CD4-positive, alpha-beta T cell treated with Interleukin-15 for 1 hour (primary cell): ENCODE results near the gene GIGYF2.
"Not testable (repeated sequence)": the region's sequence is repeated elsewhere in the genome, so short reads cannot be mapped to it uniquely, and the experiment has no call there.

ENCODE experiments used
- DNase-seq: peaks from one replicate; pipeline ENCODE4 v3.0.0-alpha.2; 2020

GIGYF2 gene

DNA sequence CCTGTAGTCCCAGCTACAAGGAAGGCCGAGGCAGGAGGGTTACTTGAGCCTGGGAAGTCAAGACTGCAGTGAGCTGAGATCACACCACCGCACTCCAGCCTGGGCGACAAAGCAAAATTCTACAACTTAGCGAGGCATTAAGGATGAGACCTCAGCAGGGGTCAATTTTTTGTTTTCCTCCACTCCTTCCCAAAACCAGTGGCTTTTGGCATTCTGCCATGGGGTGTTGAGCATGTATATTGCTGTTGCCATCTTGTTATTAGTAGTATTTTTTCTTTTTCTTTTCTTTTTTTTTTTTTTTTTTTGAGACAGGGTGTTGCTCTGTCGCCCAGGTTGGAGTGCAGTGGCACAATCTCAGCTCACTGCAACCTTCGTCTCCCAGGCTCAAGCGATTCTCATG lies 8.9 kb upstream of the GIGYF2 start:
- DNase-seq, result no peak

DNA sequence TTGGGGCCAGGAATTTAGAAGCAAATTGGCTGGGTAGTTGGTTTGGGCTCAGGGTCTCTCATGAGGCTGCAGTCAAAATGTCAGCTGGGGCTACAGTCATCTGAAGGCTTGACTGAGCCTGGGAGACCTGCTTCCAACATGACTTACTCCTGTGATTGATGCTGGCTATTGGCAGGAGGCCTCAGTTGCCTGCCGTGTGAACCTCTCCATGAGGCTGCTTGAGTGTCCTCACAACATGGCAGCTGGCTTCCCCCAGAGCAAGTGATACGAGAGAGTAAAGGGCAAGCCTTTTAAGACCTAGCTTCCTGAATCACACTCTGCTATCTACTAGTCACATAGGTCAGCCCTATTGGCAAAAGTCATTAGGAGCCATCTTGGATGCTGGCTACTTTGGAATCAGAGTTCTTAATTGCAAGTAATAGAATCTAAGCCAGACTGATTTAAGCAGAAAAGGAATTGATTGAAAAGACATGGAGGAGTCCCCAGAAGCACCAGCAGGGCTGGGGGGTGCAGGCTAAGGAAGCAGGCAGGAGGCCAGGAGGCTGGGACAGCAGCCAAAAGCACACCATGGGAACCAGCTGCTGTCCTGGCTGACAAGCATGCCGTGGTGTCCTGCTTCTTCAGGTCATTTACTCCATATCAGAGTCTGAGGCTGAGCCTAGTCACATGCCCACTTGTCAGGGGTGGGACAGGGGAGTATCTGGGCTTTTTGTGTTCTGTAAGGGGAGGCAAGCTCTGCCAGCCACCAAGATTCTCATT lies 7.8 kb upstream of the GIGYF2 start:
- DNase-seq, result no peak

DNA sequence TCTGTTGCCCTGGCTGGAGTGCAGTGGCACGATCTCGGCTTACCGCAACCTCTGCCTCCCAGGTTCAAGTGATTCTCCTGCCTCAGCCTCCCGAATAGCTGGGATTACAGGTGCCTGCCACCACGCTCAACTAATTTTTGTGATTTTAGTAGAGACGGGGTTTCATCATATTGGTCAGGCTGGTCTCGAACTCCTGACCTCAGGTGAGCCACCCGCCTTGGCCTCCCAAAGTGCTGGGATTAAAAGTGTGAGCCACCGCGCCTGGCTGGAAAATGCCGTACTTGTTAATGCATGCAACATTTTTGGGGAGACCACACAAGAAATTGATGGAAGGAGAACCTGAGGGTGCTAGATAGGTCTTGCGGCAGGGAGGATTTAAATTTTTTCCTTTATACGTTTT lies 6.0 kb upstream of the GIGYF2 start:
- DNase-seq, result not testable (repeated sequence)

DNA sequence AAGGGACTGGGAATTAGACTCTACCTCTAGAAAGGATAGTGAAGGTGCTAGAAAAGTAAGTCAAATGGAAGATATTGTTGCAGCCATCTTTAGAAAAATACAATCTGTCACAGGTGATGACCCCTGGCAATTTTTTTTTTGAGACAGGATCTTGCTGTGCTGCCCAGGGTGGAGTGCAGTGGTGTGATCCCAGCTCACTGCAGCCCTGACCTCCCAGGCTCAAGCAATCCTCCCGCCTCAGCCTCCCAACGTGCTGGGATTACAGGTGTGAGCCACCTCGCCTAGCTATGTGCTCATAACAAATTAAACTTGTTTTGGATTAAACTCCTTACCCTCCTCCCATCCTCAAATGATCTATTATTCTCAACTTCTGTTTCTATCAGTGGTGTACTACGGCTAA lies 3.8 kb upstream of the GIGYF2 start:
- no peak for DNase-seq

DNA sequence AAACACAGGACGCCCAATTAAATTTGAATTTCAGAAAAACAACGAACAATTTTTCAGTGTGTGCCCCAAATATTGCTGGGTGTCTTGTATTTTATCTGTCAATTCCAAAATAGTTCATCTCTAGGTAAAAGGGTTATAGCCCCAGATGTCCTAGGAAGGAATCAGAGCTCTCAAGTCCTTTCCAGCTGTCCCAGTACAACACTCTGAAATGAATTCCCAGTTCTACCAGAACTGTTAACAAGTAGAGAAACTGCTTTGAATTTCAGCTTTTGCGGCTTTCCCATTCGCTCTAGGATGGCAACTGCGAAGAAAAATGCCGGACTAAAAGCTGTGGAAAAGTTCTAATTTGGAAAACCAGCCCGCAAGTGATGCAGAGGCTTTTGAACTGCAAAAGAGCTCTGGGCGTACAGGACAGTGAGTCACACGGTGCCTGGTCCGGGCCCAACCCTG lies 497 bp upstream of the GIGYF2 start:
- no peak for DNase-seq

DNA sequence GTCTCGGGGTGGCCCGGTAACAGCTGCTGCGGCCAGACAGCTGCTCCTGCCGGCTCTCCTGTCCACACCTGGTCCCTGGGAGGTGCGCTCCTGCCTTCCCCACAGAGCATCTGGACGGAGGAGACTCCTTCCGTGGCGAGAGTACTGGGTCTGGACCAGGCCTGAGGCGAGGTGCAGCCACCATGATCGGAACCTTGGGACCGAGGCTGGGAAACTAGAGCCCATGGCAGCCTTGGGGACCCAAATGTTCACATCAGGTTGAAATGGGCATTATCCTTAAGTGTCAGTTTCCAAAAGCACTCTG lies 628 bp downstream of the GIGYF2 start:
- no peak for DNase-seq

DNA sequence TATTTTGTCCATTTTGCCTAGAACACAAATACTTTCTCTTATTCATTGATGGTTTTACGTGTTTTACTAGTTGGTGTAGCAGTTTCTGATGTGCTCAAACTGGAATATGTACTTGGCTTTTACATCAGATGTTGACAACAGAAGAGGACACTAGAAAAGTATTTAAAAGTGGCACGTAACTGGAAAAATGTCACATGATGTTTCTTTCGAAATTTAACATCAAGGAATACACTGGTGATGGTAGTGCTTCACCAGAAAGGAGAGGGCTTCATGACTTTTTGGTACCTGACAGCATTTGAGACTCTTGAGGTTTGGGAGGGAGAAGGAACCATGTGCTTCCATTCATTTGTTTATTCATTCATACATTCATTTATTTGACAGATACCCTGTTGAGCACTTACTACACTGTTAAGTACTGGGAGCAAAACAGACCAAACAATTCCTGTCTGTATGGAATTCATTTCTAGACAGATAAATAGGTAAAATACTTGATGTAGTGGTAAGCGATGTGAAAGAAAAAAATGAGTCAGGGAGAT lies 1.5 kb downstream of the GIGYF2 start:
- DNase-seq, result no peak

DNA sequence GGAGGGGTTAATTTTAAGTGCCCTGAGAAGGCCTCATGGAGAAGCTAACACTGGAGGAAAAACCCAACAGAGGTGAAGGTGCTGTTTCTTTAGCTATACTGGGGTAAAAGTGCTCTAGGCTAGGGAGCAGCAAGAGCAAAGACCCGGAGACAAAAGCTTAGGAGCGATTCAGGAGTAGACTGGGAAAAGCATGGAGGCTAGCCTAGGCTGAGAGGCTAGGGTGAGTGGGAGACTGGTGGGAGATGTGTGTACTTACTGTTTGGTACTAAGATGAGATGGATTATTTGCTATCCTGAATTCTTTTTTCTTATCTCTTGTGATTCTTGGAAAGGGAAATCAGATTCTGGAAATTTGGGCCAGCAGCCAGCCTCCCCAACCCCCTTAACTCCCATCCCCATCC lies 2.0 kb downstream of the GIGYF2 start:
- DNase-seq, result no peak

DNA sequence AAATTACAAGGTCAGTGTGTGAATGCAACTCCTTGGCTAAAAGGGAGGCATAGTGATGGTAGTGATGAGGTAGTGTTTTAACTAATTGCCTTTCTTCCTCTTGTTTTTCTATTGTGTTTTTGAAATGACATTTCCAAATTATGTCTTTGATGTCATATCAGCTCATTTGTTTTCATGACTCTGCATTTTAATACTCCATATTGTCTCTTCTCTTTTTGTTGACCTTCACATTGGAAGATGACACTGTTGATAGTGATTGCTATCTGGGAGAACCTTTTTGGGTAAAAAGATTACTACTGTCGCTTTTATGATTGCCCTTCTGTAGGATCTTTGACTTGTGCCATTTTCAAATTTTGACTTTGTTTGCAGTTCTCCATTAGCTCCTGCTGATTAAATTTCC lies 3.0 kb downstream of the GIGYF2 start:
- no peak for DNase-seq

DNA sequence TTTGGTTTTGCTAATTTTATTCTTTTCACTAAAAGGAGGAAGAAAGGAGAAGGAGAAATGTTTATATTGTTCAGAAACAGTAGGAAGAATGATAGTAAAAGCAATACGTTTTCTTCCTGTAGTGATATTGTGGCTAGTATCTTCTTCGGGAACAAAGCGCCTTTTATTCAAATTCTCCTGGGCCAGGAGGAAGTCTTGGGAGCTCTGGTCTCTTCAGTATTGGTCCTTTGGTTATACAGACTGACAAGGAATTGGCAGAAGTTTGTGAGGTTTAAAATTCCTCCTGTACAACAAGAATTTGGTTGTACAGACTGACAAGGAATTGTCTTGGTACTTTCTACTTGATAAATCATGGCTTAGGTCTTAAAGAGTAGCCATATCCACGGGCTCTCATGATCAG lies 9.9 kb downstream of the GIGYF2 start:
- DNase-seq, result no peak

DNA sequence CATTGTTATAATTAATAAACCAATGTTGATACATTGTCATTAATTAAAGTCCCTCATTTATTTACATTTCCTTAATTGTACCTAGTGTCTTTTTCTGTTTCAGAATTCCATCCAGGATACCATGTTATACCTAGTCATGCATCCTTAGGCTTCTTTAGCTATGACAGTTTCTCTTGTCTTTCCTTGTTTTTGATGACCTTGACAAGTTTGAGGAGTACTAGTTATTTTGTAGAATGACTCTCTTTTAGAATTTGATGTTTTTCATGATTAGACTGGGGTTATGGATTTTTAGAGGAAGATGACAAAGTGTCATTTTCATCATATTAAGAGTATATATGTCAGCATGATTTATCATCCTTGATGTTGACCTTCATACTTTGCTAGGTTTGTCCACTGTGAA lies 16.4 kb downstream of the GIGYF2 start:
- DNase-seq, result no peak

DNA sequence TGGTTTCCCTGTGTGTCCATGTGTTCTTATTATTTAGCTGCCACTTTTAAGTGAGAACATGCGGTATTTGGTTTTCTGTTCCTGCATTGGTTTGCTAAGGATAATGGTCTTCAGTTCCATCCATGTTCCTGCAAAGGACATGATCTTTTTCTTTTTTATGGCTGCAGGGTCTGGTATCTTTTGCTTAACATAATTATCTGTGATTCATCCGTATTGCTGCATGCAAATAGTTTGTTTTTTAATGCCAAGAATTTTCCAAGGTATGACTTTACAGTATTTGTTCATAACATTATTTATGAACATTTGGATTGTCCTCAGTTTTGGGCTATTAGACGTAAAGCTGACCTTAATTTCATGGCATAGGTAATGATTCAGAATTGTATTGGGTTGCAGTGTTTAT lies 17.8 kb downstream of the GIGYF2 start:
- DNase-seq, result no peak

DNA sequence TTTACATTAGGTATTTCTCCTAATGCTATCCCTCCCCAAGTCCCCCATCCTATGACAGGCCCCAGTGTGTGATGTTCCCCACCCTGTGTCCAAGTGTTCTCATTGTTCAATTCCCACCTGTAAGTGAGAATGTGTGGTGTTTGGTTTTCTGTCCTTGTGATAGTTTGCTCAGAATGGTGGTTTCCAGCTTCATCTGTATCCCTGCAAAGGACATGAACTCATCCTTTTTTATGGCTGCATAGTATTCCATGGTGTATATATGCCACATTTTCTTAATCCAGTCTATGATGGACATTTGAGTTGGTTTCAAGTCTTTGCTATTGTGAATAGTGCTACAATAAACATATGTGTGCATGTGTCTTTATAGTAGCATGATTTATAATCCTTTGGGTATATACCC lies 22.9 kb downstream of the GIGYF2 start:
- not testable (repeated sequence) for DNase-seq

DNA sequence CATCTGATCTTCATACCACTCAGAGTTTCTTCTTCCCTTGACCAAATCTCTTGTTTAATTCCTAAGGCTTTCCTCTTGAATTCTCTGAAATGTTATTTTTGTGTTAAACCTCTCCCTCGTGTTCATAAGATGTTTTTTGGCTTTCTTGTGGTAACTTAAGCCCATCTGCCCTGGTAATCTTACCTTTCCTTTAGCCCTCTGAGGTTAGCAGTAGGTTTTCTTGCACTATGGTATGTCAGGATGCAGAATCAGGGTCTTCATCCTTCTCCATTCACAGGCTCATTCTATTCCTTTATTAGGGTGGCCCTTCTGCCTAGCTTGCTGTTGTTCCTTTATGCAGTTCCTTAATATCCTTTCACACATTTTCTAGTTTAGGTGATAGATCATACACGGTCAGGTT lies 24.1 kb downstream of the GIGYF2 start:
- no peak for DNase-seq

DNA sequence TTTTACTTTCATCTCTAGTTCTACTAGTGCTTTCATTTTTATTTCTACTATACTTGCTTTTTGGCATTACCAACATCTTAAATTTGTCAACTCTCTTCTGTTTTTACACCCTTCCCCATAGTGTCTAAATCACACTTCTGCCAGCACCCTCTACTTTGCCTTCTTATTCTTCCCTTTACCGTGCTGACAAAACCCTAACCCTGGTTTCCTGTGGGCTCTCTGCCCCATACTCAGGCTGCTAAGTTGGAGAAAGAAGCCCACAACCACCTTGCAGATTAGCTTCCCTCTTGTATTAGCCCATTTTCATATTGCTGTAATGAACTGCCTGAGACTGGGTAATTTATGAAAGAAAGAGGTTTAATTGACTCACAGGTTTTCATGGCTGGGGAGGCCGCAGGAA lies 24.8 kb downstream of the GIGYF2 start:
- no peak for DNase-seq

DNA sequence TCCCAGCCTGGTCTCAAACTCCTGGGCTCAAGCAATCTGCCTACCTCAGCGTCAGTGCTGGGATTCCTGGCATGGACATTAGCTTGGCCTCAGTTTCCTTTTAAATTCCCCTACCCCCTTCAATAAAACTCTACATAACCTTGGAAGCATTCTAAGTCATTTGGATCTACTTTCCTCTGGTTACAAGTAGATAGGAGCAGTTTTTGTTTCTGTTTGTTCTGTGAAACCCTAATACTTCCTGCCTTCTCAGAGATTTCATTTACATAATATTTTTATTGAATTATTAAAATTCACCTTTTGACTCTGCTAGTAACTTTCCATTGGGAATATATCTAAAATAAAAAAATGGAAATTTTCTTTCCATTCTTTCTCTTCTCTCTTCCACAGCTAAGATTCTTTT lies 25.9 kb downstream of the GIGYF2 start:
- no peak for DNase-seq

DNA sequence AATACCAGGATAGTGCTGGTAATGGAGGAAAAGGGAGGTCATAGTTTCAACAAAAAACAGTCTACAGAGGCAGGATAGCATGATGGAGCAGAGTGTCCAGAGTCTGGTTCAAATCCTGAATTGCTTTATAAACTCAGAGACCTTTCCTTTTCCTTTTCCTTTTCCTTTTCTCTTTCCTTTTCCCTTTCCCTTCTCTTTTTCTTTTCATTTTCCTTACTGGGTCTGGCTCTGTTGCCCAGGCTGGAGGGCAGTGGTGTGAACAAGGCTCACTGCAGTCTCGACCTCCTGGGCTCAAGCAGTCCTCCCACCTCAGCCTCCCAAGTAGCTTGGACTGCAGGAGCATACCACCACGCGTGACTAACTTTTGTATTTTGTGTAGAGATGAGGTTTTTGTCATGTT lies 31.7 kb downstream of the GIGYF2 start:
- no peak for DNase-seq

DNA sequence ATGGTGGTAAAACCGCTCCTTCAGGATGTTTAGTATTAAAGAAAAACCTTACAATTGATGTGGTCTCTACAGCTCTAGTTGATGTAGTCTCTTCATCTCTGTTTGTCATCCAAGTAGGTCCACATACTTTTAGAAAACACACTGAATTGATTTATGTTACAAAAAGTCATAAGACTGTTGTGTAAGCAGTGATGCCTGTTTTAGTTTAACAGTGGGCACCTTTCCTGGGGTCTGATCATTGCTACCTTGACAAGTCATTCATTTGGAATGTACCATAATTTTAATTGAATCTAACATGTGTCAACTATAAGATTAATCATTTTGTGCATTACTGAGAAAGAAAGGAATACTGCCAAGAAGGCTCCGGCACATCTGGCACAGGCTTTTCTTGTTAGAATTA lies 34.3 kb downstream of the GIGYF2 start:
- DNase-seq, result no peak

DNA sequence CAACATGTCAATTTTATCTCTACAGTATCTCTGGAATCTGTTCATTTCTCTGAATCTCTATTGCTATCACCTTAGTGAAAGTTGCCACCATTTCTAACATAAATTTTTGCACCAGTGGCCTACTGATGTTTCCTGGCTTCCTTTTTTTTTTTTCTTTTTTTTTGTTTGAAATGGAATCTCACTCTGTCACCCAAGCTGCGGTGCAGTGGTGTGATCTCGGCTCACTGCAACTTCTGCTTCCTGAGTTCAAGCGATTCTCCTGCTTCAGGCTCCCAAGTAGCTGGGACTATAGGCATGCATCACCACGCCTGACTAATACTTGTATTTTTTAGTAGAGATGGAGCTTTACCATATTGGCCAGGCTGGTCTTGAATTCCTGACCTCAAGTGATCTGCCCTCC lies 44.2 kb downstream of the GIGYF2 start:
- no peak for DNase-seq

DNA sequence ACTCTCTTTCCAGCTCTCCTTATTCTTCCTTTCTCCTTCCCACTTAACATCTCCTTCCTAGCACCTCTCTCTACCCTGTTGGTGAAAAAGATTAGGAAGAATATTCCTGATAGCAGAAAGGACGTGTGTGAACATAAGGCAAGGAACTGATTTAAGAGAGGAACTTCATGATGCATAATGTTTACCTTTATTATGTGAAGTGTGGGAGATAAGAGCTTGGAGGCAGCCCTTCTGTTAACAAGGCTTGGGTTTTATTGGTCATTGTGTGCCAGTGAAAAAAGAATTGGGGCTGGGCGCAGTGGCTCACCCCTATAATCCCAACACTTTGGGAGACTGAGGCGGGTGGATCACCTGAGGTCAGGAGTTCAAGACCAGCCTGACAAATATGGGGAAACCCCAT lies 44.8 kb downstream of the GIGYF2 start:
- no peak for DNase-seq

DNA sequence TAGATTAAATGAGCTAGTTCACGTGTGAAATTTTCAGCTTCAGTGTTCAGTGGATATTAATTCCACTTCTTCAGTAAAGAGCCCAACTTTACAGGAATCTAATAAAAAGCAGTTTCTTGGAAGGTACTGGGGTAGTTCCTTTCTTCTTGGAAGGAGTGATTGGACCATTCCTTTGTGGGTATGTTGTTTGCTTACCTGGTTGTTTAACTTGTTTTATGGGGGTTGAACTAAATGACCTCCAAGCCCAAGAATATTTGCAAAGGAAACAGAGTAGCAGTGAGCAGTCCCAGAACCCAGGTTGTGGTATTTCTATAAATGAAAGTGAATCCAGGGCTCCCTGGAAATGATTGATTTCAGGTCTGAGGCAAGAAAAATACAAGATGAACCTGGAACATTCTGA lies 47.8 kb downstream of the GIGYF2 start:
- no peak for DNase-seq

DNA sequence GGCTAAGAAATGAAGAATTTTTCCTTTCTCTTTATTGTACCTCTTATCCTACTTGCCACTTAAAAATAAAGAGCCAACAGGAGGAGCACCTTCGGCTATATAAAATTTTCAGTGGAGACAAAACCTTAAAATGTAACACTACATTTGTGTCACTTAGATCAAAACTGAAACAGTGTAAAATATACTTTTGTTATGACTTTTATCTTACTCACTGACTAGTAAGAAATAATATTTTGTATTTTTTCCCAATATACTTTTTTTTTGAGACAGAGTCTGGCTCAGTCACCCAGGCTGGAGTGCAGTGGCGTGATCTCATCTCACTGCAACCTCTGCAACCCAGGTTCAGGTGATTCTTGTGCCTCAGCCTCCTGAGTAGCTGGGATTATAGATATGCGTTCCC lies 50.9 kb downstream of the GIGYF2 start:
- DNase-seq, result no peak

DNA sequence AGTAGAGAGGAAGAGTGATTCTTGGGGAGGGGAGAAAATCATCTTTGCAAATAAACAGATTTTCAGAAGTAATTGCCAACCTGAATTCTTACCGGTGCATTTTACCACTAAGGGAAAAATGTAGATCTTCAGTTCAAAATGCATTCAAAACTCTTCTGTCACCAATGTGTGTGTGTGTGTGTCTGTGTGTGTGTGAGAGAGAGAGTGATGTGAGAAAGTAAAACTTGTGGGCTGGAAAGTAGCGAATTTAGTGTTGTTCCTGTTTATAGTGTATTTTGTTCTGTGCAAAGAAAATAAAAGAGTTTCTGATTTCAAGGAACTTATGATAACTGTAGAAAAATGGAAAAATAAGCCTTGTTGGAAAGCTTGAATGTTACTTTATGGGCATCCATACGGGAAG lies 52.2 kb downstream of the GIGYF2 start:
- DNase-seq, result no peak

DNA sequence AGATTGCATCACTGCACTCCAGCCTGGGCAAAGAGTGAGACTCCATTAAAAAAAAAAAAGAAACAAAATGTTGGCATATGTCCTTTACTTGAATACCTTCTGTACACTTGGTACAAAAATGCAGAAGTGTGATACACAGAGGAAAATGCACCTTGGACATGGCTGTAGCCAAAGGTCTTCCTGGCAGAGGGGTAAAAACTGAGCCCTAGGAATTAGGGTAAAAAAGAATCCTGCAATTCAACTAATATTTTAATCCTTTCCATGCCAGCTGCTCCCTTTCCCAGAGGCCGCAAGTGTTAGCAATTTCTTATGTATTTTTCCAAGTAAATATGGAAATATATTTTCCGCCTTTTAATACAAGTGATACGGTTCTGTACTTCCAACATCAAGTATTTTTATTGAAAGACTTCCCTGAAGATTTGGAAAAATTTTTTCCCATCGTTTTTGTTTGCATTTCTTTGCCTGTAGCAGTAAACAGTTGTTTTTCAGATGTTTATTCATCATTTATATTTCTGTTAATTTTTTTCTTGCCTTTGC lies 53.1 kb downstream of the GIGYF2 start:
- no peak for DNase-seq

DNA sequence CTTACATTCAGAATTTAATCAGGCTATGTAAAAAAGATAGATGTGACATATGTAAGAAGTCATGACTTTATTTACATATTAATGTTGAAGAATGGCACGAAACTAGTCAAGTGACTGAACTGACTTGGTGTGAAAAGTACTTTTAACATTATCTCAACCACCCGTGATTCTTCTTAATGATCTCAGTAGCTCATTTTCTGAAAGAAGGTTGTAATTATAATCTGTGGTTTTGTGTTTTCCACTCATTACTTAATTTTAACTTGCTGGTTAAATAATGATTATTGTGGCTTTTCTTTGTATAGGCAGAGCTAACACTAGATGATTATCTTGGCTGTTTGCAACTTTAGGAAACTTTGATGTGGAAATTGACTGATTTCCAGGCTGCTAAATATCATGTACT lies 60.8 kb downstream of the GIGYF2 start:
- DNase-seq, result no peak
